HepG2 (cell line): ENCODE data around the gene KDM5A. TPM values are rescaled to one million over a fixed set of nuclear protein-coding genes. Genes with fewer than 3 reads are reported as not detected.

Source experiments
- AKAP8 ChIP-seq: sonication (generic); formaldehyde crosslinking; IDR thresholded peaks from 2 replicates; pipeline ENCODE4 v1.5.1; 2020; ENCODE audit warnings: mild to moderate bottlenecking, missing genetic modification reagents
- ETV5 ChIP-seq: IDR thresholded peaks from 2 replicates; pipeline ENCODE4 v1.6.1; 2018; ENCODE audit warnings: missing biosample characterization, missing genetic modification reagents, inconsistent platforms, borderline replicate concordance
- HDAC6 ChIP-seq: fragments of 200-600 bp; sonication (generic); IDR thresholded peaks from 2 replicates; pipeline ENCODE4 v1.7.0; 2017; ENCODE audit warnings: mild to moderate bottlenecking, antibody characterized with exemption, low read length, low read depth
- HOMEZ ChIP-seq: IDR thresholded peaks from 2 replicates; pipeline ENCODE4 v1.6.1; 2016; ENCODE audit warnings: low read depth
- MYC ChIP-seq: sonication (generic); formaldehyde crosslinking; IDR thresholded peaks from 2 replicates; pipeline ENCODE4 v1.9.0; 2021; ENCODE audit warnings: missing genetic modification reagents, borderline replicate concordance
- NFKB2 ChIP-seq: sonication (generic); formaldehyde crosslinking; IDR thresholded peaks from 2 replicates; pipeline ENCODE4 v1.4.0; 2020; ENCODE audit warnings: missing genetic modification reagents, borderline replicate concordance
- NFKBIZ ChIP-seq: IDR thresholded peaks from 2 replicates; pipeline ENCODE4 v1.6.1; 2018; ENCODE audit warnings: missing genetic modification reagents, missing compliant biosample characterization
- RAD21 ChIP-seq: fragments of 450-650 bp; formaldehyde crosslinking; IDR thresholded peaks from 2 replicates; pipeline ENCODE4 v1.5.0; 2020; ENCODE audit warnings: mild to moderate bottlenecking
- SMYD3 ChIP-seq: sonication (generic); formaldehyde crosslinking; IDR thresholded peaks from 2 replicates; pipeline ENCODE4 v1.8.1; 2023; ENCODE audit warnings: mild to moderate bottlenecking, missing genetic modification reagents
- TBL1XR1 ChIP-seq: fragments of 150-350 bp; IDR thresholded peaks from 2 replicates; pipeline ENCODE4 v1.6.1; 2014; ENCODE audit warnings: borderline replicate concordance, low read length; ENCODE audit not compliant: partially characterized antibody
- U2AF2 ChIP-seq: fragments of 200-400 bp; formaldehyde crosslinking; IDR thresholded peaks from 2 replicates; pipeline ENCODE4 v1.6.1; 2017; ENCODE audit warnings: low read depth, mild to moderate bottlenecking, low read length
- ZC3H13 ChIP-seq: sonication (generic); formaldehyde crosslinking; IDR thresholded peaks from 2 replicates; pipeline ENCODE4 v1.8.1; 2023; ENCODE audit warnings: mild to moderate bottlenecking, missing genetic modification reagents, moderate library complexity
- ZFX ChIP-seq: sonication (generic); formaldehyde crosslinking; IDR thresholded peaks from 2 replicates; pipeline ENCODE4 v1.4.0; 2020; ENCODE audit warnings: mild to moderate bottlenecking, low read depth, missing genetic modification reagents, moderate library complexity
- ZNF274 ChIP-seq: sonication (generic); formaldehyde crosslinking; IDR thresholded peaks from 2 replicates; pipeline ENCODE4 v1.5.1; 2020; ENCODE audit warnings: mild to moderate bottlenecking, missing genetic modification reagents
- ZNF441 ChIP-seq: sonication (generic); formaldehyde crosslinking; IDR thresholded peaks from 2 replicates; pipeline ENCODE4 v1.7.0; 2021; ENCODE audit warnings: missing genetic modification reagents, borderline replicate concordance
- ZNF496 ChIP-seq: sonication (generic); formaldehyde crosslinking; IDR thresholded peaks from 2 replicates; pipeline ENCODE4 v1.8.1; 2023; ENCODE audit warnings: mild to moderate bottlenecking, moderate library complexity, missing genetic modification reagents; ENCODE audit not compliant: insufficient replicate concordance
- ZNF556 ChIP-seq: sonication (generic); formaldehyde crosslinking; IDR thresholded peaks from 2 replicates; pipeline ENCODE4 v1.4.0; 2020; ENCODE audit warnings: mild to moderate bottlenecking, missing genetic modification reagents, borderline replicate concordance
- ZNF572 ChIP-seq: sonication (generic); formaldehyde crosslinking; IDR thresholded peaks from 2 replicates; pipeline ENCODE4 v1.5.1; 2020; ENCODE audit warnings: mild to moderate bottlenecking, missing genetic modification reagents
- ZNF644 ChIP-seq: IDR thresholded peaks from 2 replicates; pipeline ENCODE4 v1.6.1; 2016; ENCODE audit warnings: low read depth
- ZNF75D ChIP-seq: sonication (generic); formaldehyde crosslinking; IDR thresholded peaks from 2 replicates; pipeline ENCODE4 v1.8.1; 2023; ENCODE audit warnings: missing genetic modification reagents, mild to moderate bottlenecking, borderline replicate concordance
- ZNF773 ChIP-seq: sonication (generic); formaldehyde crosslinking; IDR thresholded peaks from 2 replicates; pipeline ENCODE4 v1.4.0; 2020; ENCODE audit warnings: missing genetic modification reagents, borderline replicate concordance
- ZXDC ChIP-seq: sonication (generic); formaldehyde crosslinking; IDR thresholded peaks from 2 replicates; pipeline ENCODE4 v1.5.0; 2020; ENCODE audit warnings: mild to moderate bottlenecking, missing genetic modification reagents
- polyA plus RNA-seq, 8 experiments: library from polyadenylated mRNA; depleted of rRNA in 3 of 8; stranded (reverse) in 7 of 8; unstranded in 1 of 8; fragments of >200 nt; fragmentation: Illumina TruSeq in 4 of 8; extraction: Trizol in 4 of 8; gene quantifications; 2 replicates each; pipeline versions ENCODE4 v1.2.1 to v1.2.3, GENCODE V29; 2011 to 2016; ENCODE audit warnings: low read depth in 4 of 8, missing spikeins in 1 of 8, mixed read lengths in 1 of 8; ENCODE audit not compliant: insufficient read depth in 1 of 8
- total RNA-seq, 5 experiments: library from RNA; depleted of rRNA; stranded (reverse); fragments of >200 nt; fragmentation: Illumina TruSeq; extraction: Trizol; gene quantifications; 2 replicates each; pipeline ENCODE4 v1.2.3, GENCODE V29; 2016; ENCODE audit warnings: low read depth in 1 of 5
- TF ChIP-seq, protein P1 (sequence below): sonication (generic); formaldehyde crosslinking; IDR thresholded peaks from 2 replicates; pipeline ENCODE4 v1.5.1; 2020; ENCODE audit warnings: mild to moderate bottlenecking, moderate library complexity, missing genetic modification reagents
- TF ChIP-seq, protein P2 (sequence below): sonication (generic); formaldehyde crosslinking; IDR thresholded peaks from 2 replicates; pipeline ENCODE4 v1.4.0; 2020; ENCODE audit warnings: missing genetic modification reagents

The KDM5A gene
- total and polyA plus RNA-seq, 2 of the 13 experiments (the other 11 are each of a cell fraction or from before 2014, with no cell fraction given), result 12.0 to 29.2 TPM

GRCh38 chr12:388541-389141 is 479 bp downstream of the KDM5A start (continued):
- TF ChIP-seq ZNF644 (CRISPR knock-in tag) (no peak), ZNF274 (CRISPR knock-in tag) (no peak), TBL1XR1 (no peak), HDAC6 (no peak), AKAP8 (CRISPR knock-in tag) (no peak), ETV5 (CRISPR knock-in tag) (no peak), ZFX (no peak), ZC3H13 (CRISPR knock-in tag) (0 out of 2 replicates have a peak, but pooled peaks have one; percentile 19), NFKBIZ (CRISPR knock-in tag) (no peak), NFKB2 (CRISPR knock-in tag) (peak; percentile 5; the same call in 1 of the 2 replicates), ZNF773 (CRISPR knock-in tag) (no peak), MYC (CRISPR knock-in tag) (no peak), U2AF2 (no peak), ZNF556 (CRISPR knock-in tag) (0 out of 2 replicates have a peak, but pooled peaks have one; percentile 4), ZNF75D (no peak), HOMEZ (CRISPR knock-in tag) (no peak), ZNF441 (CRISPR knock-in tag) (peak; percentile 15; the same call in 1 of the 2 replicates), ZNF496 (CRISPR knock-in tag) (no peak), ZXDC (CRISPR knock-in tag) (0 out of 2 replicates have a peak, but pooled peaks have one; percentile 35), ZNF572 (CRISPR knock-in tag) (no peak), RAD21 (CRISPR knock-in tag) (no peak), SMYD3 (no peak)
- TF ChIP-seq, protein P1, sequence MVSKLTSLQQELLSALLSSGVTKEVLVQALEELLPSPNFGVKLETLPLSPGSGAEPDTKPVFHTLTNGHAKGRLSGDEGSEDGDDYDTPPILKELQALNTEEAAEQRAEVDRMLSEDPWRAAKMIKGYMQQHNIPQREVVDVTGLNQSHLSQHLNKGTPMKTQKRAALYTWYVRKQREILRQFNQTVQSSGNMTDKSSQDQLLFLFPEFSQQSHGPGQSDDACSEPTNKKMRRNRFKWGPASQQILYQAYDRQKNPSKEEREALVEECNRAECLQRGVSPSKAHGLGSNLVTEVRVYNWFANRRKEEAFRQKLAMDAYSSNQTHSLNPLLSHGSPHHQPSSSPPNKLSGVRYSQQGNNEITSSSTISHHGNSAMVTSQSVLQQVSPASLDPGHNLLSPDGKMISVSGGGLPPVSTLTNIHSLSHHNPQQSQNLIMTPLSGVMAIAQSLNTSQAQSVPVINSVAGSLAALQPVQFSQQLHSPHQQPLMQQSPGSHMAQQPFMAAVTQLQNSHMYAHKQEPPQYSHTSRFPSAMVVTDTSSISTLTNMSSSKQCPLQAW, result no peak
- TF ChIP-seq, protein P2, sequence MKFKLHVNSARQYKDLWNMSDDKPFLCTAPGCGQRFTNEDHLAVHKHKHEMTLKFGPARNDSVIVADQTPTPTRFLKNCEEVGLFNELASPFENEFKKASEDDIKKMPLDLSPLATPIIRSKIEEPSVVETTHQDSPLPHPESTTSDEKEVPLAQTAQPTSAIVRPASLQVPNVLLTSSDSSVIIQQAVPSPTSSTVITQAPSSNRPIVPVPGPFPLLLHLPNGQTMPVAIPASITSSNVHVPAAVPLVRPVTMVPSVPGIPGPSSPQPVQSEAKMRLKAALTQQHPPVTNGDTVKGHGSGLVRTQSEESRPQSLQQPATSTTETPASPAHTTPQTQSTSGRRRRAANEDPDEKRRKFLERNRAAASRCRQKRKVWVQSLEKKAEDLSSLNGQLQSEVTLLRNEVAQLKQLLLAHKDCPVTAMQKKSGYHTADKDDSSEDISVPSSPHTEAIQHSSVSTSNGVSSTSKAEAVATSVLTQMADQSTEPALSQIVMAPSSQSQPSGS (CRISPR knock-in tag), result no peak
